Measurements from ENCODE around the gene TRPM7.
"Not testable (repeated sequence)": the region's sequence is repeated elsewhere in the genome, so short reads cannot be mapped to it uniquely, and the experiment has no call there.

TRPM7 gene

GRCh38 chr15:50665938-50666337 lies 20.7 kb downstream of the TRPM7 start:
- DNase-seq (ENCODE audit: low read depth in 3 of 3, low spot score in 1 of 3) = no peak

DNA sequence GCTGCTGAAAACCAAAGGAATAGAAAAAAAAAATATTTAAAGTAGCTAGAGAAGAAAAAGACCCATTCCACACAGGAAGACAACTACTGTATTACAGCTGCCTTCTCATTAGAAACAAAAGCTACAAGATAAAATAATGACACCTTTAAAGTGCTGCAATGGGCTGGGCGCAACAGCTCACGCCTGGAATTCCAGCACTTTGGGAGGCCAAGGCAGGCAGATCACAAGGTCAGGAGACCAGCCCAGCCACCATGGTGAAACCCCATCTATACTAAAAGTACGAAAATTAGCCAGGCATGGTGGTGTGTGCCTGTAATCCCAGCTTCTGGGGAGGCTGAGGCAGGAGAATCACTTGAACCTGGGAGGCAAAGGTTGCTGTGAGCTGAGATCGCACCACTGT lies 31.0 kb downstream of the TRPM7 start:
- no peak for DNase-seq (ENCODE audit: low read depth in 3 of 3, low spot score in 1 of 3)

DNA sequence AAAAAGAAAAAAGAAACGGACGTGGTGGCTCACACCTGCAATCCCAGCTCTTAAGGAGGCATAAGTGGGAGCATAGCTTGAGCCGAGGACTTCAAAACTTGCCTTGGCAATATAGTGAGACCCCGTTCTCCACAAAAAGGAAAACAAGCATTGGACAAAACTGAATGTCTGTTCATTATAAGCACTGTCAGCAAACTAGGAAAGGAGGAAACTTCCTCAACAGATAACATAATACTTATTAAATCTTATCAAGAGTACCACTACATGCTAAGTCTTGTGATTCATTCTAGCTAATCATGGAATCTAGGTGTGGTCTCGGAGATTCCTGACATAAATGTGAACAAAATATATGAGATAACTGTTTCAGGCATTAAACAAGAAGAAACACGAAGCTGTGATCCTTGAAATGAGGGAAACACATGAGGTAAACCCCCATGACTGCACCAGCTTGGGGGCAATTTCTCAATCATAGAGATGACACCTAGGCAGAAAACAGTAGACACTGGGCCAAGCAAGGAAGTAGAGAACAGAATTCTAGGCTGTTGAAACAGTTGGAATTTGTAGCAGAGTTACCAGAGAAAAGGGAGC lies 33.3 kb downstream of the TRPM7 start:
- no peak for DNase-seq (ENCODE audit: low read depth in 3 of 3, low spot score in 1 of 3)

DNA sequence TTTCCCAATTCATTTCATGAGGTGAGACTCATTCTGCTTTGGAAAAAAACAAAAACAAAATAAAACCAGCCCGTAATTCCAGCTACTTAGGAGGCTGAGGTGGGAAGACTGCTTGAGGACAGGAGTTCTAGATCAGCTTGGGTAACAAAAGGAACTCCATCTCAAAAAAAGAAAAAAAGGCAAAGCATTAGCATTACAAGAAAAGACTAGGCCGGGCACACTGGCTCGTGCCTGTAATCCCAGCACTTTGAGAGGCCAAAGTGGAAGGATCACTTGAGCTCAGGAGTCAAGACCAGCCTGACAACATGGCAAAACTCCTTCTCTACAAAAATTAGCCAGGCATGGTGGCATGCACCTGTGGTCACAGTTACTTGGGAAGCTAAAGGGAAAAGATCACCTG lies 33.9 kb downstream of the TRPM7 start:
- DNase-seq (ENCODE audit: low read depth in 3 of 3, low spot score in 1 of 3) = no peak

- no peak for DNase-seq (ENCODE audit: low read depth in 3 of 3, low spot score in 1 of 3)
Observed at GRCh38 chr15:50641318-50641717, 45.3 kb downstream of the TRPM7 start.

GRCh38 chr15:50636146-50636545 lies 50.5 kb downstream of the TRPM7 start:
- no peak for DNase-seq (ENCODE audit: low read depth in 3 of 3, low spot score in 1 of 3)

GRCh38 chr15:50633653-50634052 lies 52.9 kb downstream of the TRPM7 start:
- no peak for DNase-seq (ENCODE audit: low read depth in 3 of 3, low spot score in 1 of 3)

- DNase-seq (ENCODE audit: low read depth in 3 of 3, low spot score in 1 of 3) = no peak
Observed at GRCh38 chr15:50628421-50628820, 58.2 kb downstream of the TRPM7 start.

- no peak for DNase-seq (ENCODE audit: low read depth in 3 of 3, low spot score in 1 of 3)
Observed at GRCh38 chr15:50627351-50628055, 59.1 kb downstream of the TRPM7 start.

GRCh38 chr15:50624616-50625168 lies 61.9 kb downstream of the TRPM7 start:
- no peak for DNase-seq (ENCODE audit: low read depth in 3 of 3, low spot score in 1 of 3)

DNA sequence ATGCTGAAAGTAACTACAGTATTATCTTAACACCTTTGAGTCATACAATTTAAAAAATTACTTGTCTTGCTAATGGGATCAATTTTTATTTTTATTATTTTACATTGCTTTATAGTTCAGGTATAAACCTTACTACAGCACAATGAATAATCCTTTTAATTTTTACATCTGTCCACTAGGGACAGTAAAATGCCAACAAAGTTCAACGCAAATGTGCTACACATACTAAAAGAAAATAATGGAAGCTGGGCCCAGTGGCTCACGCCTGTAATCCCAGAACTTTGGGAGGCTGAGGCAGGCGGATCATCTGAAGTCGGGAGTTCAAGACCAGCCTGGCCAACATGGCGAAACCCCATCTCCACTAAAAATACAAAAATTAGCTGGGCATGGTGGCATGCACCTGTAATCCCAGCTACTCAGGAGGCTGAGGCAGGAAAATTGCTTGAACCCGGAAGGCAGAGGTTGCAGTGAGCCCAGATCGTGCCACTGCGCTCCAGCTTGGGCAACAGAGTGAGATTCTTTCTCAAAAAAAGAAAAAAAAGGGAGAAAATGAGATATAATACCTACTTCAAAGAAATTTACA lies 64.1 kb downstream of the TRPM7 start:
- DNase-seq (ENCODE audit: low read depth in 3 of 3, low spot score in 1 of 3) = not testable (repeated sequence)

DNA sequence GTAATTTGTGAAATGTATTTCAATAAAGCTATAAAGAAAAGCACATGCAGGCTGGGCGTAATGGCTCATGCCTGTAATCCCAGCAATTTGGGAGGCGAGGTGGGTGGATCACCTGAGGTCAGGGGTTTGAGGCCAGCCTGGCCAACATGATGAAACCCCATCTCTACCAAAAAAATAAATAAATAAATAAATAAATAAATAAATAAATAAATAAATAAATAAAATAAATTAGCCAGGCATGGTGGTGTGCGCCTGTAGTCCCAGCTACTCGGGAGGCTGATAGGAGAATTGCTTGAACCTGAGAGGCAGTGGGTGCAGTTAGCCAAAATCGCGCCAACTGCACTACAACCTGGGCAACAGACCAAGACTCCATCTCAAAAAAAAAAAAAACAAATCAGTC lies 69.6 kb downstream of the TRPM7 start:
- DNase-seq (ENCODE audit: low read depth in 3 of 3, low spot score in 1 of 3) = not testable (repeated sequence)

DNA sequence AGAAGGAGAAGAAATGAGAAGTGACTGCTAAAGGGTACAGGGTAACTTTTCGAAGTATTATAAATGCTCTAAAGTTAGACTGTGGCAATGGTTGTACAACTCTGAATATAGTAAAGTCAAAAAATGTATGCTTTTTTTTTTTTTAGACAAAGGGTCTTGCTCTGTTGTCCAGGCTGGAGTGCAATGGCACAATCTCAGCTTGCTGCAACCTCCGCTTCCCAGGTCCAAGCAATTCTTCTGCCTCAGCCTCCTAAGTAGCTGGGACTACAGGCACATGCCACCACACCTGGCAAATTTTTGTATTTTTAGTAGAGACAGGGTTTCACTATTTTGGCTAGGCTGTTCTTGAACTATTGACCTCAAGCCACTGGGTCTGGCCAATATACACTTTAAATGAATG lies 70.0 kb downstream of the TRPM7 start:
- DNase-seq (ENCODE audit: low read depth in 3 of 3, low spot score in 1 of 3) = not testable (repeated sequence)

GRCh38 chr15:50613600-50613999 lies 73.0 kb downstream of the TRPM7 start:
- no peak for DNase-seq (ENCODE audit: low read depth in 3 of 3, low spot score in 1 of 3)

DNA sequence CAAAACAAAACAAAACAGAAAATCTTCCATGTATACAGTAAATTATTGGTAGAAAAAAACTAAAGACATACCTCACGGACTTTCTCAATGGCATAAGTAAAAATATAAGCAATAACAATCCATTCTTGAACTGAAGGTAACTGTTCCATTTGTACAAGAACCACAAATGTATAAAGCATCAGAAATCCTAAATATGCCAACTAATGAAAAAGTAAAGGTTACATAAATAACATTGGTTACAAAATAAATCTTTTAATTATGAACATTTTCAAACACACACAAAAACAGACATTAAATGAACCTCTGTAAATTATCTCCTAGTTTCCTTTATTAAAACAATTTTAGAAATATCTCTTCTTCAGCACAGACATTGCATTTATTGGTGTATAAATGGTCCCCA lies 79.5 kb downstream of the TRPM7 start:
- DNase-seq (ENCODE audit: low read depth in 3 of 3, low spot score in 1 of 3) = no peak

DNA sequence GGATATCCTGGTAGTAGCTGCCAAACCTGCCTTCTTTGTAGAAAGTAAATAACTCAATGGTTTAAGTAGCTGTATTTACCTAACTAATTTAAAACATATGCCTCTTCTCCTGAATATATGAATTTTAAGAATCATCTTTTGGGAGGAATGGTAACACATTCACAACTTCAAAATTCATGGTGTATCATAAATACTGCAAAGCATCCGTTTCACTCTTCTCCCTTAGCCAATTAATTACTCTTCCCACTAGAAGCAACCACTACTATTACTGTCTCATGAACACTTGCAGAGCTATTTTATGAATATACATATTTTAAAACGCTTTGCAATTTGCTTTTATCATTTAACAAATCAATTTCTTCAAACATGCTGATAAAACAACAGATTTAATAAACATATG lies 81.1 kb downstream of the TRPM7 start:
- DNase-seq (ENCODE audit: low read depth in 3 of 3, low spot score in 1 of 3) = no peak

DNA sequence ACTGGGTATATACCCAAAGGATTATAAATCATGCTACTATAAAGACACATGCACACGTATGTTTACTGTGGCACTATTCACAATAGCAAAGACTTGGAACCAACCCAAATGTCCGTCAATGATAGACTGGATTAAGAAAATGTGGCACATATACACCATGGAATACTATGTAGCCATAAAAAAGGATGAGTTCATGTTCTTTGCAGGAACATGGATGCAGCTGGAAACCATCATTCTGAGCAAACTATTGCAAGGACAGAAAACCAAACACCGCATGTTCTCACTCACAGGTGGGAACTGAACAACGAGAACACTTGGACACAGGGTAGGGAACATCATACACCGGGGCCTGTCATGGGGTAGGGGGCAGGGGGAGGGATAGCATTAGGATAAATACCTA lies 84.6 kb downstream of the TRPM7 start:
- not testable (repeated sequence) for DNase-seq (ENCODE audit: low read depth in 3 of 3, low spot score in 1 of 3)

GRCh38 chr15:50594311-50594710 lies 92.3 kb downstream of the TRPM7 start:
- DNase-seq (ENCODE audit: low read depth in 3 of 3, low spot score in 1 of 3) = no peak

GRCh38 chr15:50593761-50594160 lies 92.8 kb downstream of the TRPM7 start:
- no peak for DNase-seq (ENCODE audit: low read depth in 3 of 3, low spot score in 1 of 3)

- DNase-seq (ENCODE audit: low read depth in 3 of 3, low spot score in 1 of 3) = no peak
Observed at GRCh38 chr15:50590288-50590687, 96.3 kb downstream of the TRPM7 start.

DNA sequence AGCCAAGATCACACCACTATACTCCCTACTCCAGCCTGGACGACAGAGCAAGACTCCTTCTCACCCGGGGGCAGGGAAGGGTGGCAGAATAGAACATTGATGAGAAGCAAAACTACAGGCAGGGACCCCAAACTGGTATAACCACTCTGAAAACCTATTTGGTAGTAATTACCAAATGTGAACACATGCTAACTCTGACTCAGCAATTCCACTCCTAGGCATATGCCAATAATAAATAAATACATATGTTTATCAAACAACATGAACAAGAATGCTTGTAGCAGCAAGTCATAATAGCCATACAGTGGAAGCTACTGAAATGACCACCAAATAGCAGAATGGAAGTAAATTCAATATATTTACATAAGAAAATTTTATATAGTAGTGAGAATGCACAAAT lies 109.1 kb downstream of the TRPM7 start:
- no peak for DNase-seq (ENCODE audit: low read depth in 3 of 3, low spot score in 1 of 3)

GRCh38 chr15:50576166-50576565 lies 110.4 kb downstream of the TRPM7 start:
- DNase-seq (ENCODE audit: low read depth in 3 of 3, low spot score in 1 of 3) = no peak

Data from stimulated activated CD4-positive, alpha-beta T cell treated with anti-CD3 and anti-CD28 coated beads, TNF-alpha, amount 100 ng/mL, for 1 hour (primary cell).